Suprapubic skin (tissue), 4 donors: ENCODE results near the gene XAB2.

Source experiments
- EP300 ChIP-seq: sonication (generic); formaldehyde crosslinking; IDR thresholded peaks from one replicate; pipeline ENCODE4 v1.6.1; 2017; ENCODE audit warnings: antibody characterized with exemption
- POLR2A ChIP-seq, 2 donors: fragments of 450-650 bp; IDR thresholded peaks; one replicate each; pipeline ENCODE4 v1.6.1; 2017; ENCODE audit warnings: antibody characterized with exemption in 2 of 2, mild to moderate bottlenecking in 2 of 2, moderate library complexity in 2 of 2
- POLR2AphosphoS5 ChIP-seq, 3 donors: sonication (generic); formaldehyde crosslinking; IDR thresholded peaks; one replicate each; pipeline ENCODE4 v1.6.1; 2017; ENCODE audit warnings: antibody characterized with exemption in 3 of 3
- TF ChIP-seq, protein P1 (sequence below), 2 donors: fragments of 200-600 bp in 1 of 2; fragments of 450-650 bp in 1 of 2; sonication (generic) in 1 of 2; IDR thresholded peaks; one replicate each; pipeline ENCODE4 v1.5.1; 2016 to 2019; ENCODE audit warnings: antibody characterized with exemption in 2 of 2, mild to moderate bottlenecking in 1 of 2, moderate library complexity in 1 of 2

DNA sequence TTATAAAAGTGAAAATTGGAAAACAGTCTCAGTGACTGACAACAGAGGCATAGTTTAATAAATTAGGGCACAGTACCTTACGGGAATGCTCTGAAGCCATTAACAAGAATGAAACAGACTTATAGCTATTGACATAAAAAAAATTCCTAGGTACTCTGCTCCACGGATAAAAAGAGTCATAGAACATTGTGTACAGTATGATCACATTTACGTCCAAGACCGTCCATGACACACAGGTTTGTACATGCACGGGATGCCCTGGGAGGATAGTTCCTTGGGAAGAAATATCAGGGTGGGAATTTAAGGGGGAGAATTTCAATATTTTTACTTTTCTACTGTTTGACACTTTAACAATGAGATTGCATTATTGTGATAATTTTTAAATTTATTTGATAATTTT, 58.6 kb downstream of the XAB2 start:
- TF ChIP-seq, protein P1, sequence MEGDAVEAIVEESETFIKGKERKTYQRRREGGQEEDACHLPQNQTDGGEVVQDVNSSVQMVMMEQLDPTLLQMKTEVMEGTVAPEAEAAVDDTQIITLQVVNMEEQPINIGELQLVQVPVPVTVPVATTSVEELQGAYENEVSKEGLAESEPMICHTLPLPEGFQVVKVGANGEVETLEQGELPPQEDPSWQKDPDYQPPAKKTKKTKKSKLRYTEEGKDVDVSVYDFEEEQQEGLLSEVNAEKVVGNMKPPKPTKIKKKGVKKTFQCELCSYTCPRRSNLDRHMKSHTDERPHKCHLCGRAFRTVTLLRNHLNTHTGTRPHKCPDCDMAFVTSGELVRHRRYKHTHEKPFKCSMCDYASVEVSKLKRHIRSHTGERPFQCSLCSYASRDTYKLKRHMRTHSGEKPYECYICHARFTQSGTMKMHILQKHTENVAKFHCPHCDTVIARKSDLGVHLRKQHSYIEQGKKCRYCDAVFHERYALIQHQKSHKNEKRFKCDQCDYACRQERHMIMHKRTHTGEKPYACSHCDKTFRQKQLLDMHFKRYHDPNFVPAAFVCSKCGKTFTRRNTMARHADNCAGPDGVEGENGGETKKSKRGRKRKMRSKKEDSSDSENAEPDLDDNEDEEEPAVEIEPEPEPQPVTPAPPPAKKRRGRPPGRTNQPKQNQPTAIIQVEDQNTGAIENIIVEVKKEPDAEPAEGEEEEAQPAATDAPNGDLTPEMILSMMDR (IDR thresholded peaks at IDR 0.05), result no peak
- TF ChIP-seq POLR2A (IDR thresholded peaks at IDR 0.05) (no peak), POLR2AphosphoS5 (IDR thresholded peaks at IDR 0.05) (no peak), EP300 (no peak)
